Measurements from ENCODE around the gene FUT8.

Gene FUT8

GRCh38 chr14:65755331-65755730 is 342.8 kb downstream of the FUT8 start:
- DNase-seq (ENCODE audit: low spot score), result no peak
- no peak for TF ChIP-seq CTCF (IDR thresholded peaks at IDR 0.05)
- Histone ChIP-seq H3K4me3 (no peak overlapping the region), H3K27ac (no peak overlapping the region)

- no peak for TF ChIP-seq CTCF (IDR thresholded peaks at IDR 0.05)
- DNase-seq (ENCODE audit: low spot score), result no peak
- H3K27ac ChIP-seq, result no peak overlapping the region
- H3K4me3 ChIP-seq, result no peak overlapping the region
Observed at GRCh38 chr14:65756880-65757279, 344.4 kb downstream of the FUT8 start.

- no peak overlapping the region for H3K27ac ChIP-seq
- no peak for DNase-seq (ENCODE audit: low spot score)
- TF ChIP-seq CTCF (IDR thresholded peaks at IDR 0.05), result no peak
- no peak overlapping the region for H3K4me3 ChIP-seq
Observed at GRCh38 chr14:65769151-65769550, 356.6 kb downstream of the FUT8 start.

- H3K4me3 ChIP-seq, result no peak overlapping the region
- no peak for DNase-seq (ENCODE audit: low spot score)
- no peak for TF ChIP-seq CTCF (IDR thresholded peaks at IDR 0.05)
Observed at GRCh38 chr14:65770681-65771080, 358.2 kb downstream of the FUT8 start.

GRCh38 chr14:65771271-65771670 is 358.7 kb downstream of the FUT8 start:
- H3K4me3 ChIP-seq, result no peak overlapping the region
- no peak for TF ChIP-seq CTCF (IDR thresholded peaks at IDR 0.05)
- DNase-seq (ENCODE audit: low spot score), result no peak
- H3K27ac ChIP-seq, result no peak overlapping the region

More at GRCh38 chr14:65770681-65771080, 358.2 kb downstream of the FUT8 start:
- H3K27ac ChIP-seq, result no peak overlapping the region

- Histone ChIP-seq H3K4me3 (no peak overlapping the region), H3K27ac (no peak overlapping the region)
- no peak for DNase-seq (ENCODE audit: low spot score)
- no peak for TF ChIP-seq CTCF (IDR thresholded peaks at IDR 0.05)
Observed at GRCh38 chr14:65772466-65772865, 359.9 kb downstream of the FUT8 start.

- Histone ChIP-seq H3K4me3 (no peak overlapping the region), H3K27ac (no peak overlapping the region)
- DNase-seq (ENCODE audit: low spot score), result no peak
- TF ChIP-seq CTCF (IDR thresholded peaks at IDR 0.05), result no peak
Observed at GRCh38 chr14:65772921-65773574, 360.5 kb downstream of the FUT8 start.
